GM21825 (cell line): ENCODE results near the gene OSGEP.
A peak's percentile ranks its signal among the peaks of the same experiment; 100 is the strongest.
"Not testable (repeated sequence)": the region's sequence is repeated elsewhere in the genome, so short reads cannot be mapped to it uniquely, and the experiment has no call there.

Source experiments
- ATAC-seq: cut with Tn5 transposase; IDR thresholded peaks from one replicate; pipeline ENCODE4 v1.9.1; 2021; ENCODE audit warnings: mild to moderate bottlenecking, moderate library complexity; ENCODE audit not compliant: unreplicated experiment

The OSGEP gene

GRCh38 chr14:20470603-20470901 is 15.9 kb upstream of the OSGEP start:
- ATAC-seq = no peak

GRCh38 chr14:20469890-20470602 is 15.4 kb upstream of the OSGEP start:
- peak; percentile 22 for ATAC-seq

- ATAC-seq = peak; percentile 94
These were observed 14.8 kb upstream of the OSGEP start, which contains the start of gene PNP for GRCh38 chr14:20469242-20469889. Gene PNP (plus strand): TSS chr14:20469406. CDS start chr14:20469525, 119 bp downstream.

GRCh38 chr14:20468764-20469241 is 14.2 kb upstream of the OSGEP start:
- no peak for ATAC-seq

- peak; percentile 92 for ATAC-seq
These were observed 6.9 kb upstream of the OSGEP start, which contains the start of gene PIP4P1 for GRCh38 chr14:20461225-20462141. Gene PIP4P1 (minus strand): TSS chr14:20461434. CDS start chr14:20461325, 109 bp downstream.

- peak; percentile 6 for ATAC-seq
These were observed 6.0 kb upstream of the OSGEP start for GRCh38 chr14:20460458-20461224.

GRCh38 chr14:20458031-20458789 is 3.6 kb upstream of the OSGEP start:
- no peak for ATAC-seq

- ATAC-seq = no peak
These were observed 2.4 kb upstream of the OSGEP start for GRCh38 chr14:20456971-20457370.

GRCh38 chr14:20455355-20456300 is 1.0 kb upstream of the OSGEP start:
- peak; percentile 31 for ATAC-seq

GRCh38 chr14:20452831-20453230 is 1.8 kb downstream of the OSGEP start:
- ATAC-seq = not testable (repeated sequence)

GRCh38 chr14:20446889-20447288 is 7.7 kb downstream of the OSGEP start:
- ATAC-seq = no peak

- ATAC-seq = not testable (repeated sequence)
These were observed 11.0 kb downstream of the OSGEP start for GRCh38 chr14:20443650-20444049.

- ATAC-seq = no peak
These were observed 13.2 kb downstream of the OSGEP start for GRCh38 chr14:20441461-20441860.

- ATAC-seq = no peak
These were observed 13.7 kb downstream of the OSGEP start for GRCh38 chr14:20440882-20441281.

- no peak for ATAC-seq
These were observed 14.1 kb downstream of the OSGEP start for GRCh38 chr14:20440465-20440864.

- no peak for ATAC-seq
These were observed 15.9 kb downstream of the OSGEP start for GRCh38 chr14:20438664-20439063.

GRCh38 chr14:20436363-20436755 is 18.3 kb downstream of the OSGEP start:
- ATAC-seq = no peak

- no peak for ATAC-seq
These were observed 18.8 kb downstream of the OSGEP start, which contains the start of gene KLHL33 for GRCh38 chr14:20435582-20436362. Gene KLHL33 (minus strand): TSS chr14:20436166. CDS start chr14:20435811, 355 bp downstream.
